Smooth muscle cell of the brain vasculature (primary cell): ENCODE results near the gene DPEP3.

ENCODE experiments used
- DNase-seq: peaks from one replicate; pipeline ENCODE4 v3.0.0-alpha.2; 2012; ENCODE audit warnings: low read depth, low spot score

The DPEP3 gene

DNA sequence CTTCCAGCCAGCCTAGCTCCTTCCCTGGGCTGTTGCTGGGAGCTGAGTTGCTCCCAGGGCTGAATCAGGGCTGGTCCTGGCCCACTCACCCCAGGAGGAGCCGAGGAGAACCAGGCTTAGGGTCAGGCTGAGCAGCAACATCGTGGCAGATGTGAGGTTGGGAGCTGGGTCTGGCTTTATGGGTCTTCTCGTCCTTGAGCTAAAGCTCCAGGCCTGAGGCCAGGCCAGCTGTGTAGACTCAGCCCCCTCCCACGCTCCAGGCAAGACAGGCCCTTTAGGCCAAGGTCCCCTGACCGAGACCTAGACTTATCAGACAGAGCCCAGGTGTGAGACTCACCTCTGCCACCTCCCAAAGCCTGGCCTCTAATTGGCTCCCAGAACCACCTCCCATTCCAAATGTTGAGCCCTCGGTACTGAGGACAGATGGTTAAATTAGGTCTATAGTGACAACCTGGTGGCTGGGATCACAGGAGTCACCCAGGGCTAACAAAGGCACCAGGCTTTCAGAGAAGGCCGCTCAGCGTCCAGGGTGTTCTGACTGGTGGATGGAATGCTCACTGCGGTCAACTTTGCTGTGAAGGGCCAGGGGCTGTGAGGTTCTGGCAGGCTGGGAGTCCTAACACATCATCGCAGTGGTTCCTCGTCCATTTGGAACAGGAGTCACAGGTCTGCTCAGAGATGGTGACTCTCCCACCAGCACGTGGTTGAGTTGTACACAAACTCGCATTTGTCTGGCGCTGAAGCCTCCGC lies 48.4 kb downstream of the DPEP3 start, which contains the start of gene CTRL:
CTRL (minus strand) TSS at position 151 of the 750 bp plus-strand sequence; CDS start at position 141, 10 bp downstream.
- DNase-seq = no peak

DNA sequence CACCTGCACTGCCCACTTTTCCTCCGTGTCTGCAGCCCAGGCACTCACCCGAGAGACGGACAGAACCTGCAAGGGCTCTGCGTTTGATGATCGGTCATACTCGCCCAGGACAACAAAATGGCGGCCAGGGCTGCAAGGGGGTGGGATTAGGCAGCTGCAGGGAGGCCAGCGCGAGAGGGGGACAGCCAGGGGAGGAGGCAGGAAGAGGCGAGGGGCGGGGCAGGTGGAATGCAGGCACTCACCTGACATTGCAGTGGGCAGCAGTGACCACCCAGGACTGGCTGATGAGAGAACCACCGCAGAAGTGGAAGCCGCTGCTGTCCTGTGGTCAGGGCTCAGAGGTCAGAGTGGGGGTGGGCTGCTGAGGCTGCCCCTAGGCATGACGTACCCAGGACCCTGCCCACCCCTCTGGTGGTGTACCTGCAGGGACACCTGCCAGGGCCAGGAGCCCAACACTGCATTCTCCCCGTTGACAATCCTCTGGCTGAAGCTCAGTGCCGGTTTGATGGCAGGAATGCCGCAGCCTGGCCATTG lies 49.6 kb downstream of the DPEP3 start:
- DNase-seq = no peak

DNA sequence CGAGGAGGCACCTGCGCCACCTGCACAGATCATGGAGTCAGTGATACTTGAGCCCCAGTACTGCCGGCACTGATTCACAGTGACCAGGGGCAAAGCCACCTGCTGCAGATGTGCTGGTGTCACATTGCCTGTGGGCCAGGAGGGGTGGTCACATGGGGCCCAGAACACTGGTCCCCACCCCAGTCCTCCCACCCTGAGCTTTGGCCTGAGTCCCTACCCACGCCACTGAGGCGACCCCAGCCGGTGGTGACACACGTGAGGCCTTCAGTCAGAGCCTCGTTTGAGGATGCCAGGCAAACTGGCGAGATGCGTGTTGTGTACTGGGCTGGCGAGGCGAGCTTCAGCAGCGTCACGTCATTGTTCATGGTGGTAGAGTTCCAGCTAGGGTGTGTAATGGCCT lies 50.1 kb downstream of the DPEP3 start:
- no peak for DNase-seq

GRCh38 chr16:67928561-67929364 lies 51.5 kb downstream of the DPEP3 start:
- DNase-seq = no peak

GRCh38 chr16:67928147-67928546 lies 52.2 kb downstream of the DPEP3 start:
- DNase-seq = no peak

DNA sequence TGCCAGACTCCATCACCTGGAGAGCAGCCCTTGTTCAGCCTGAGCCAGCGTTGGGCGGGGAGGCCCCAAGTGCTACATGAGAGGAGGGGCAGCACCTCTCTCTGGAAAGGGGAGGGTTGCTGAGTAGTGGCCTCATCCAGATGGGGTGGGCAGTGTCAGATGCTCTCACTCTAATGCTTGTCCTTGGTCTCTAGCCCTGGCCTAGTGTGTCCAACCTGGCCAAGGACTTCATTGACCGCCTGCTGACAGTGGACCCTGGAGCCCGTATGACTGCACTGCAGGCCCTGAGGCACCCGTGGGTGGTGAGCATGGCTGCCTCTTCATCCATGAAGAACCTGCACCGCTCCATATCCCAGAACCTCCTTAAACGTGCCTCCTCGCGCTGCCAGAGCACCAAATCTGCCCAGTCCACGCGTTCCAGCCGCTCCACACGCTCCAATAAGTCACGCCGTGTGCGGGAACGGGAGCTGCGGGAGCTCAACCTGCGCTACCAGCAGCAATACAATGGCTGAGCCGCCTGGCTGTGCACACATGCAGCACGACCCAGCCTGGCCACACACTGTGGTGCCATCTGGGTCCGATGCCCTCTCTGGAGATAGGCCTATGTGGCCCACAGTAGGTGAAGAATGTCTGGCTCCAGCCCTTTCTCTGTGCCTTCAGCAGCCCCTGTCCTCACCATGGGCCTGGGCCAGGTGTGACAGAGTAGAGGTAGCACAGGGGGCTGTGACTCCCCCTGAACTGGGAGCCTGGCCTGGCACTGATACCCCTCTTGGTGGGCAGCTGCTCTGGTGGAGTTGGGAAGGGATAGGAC lies 53.0 kb downstream of the DPEP3 start:
- no peak for DNase-seq

GRCh38 chr16:67926181-67926750 lies 54.0 kb downstream of the DPEP3 start:
- DNase-seq = no peak
